Ovary (tissue), 3 donors: ENCODE data around the gene GALP.

Experiments used
- EP300 ChIP-seq: sonication (generic); formaldehyde crosslinking; IDR thresholded peaks from one replicate; pipeline ENCODE4 v1.6.1; 2017; ENCODE audit warnings: antibody characterized with exemption
- TF ChIP-seq, protein P1 (sequence below), 3 donors: fragments of 450-650 bp in 2 of 3; fragments of 200-600 bp in 1 of 3; IDR thresholded peaks; one replicate each; pipeline versions ENCODE4 v1.5.1 to v1.8.0; 2016 to 2022; ENCODE audit warnings: antibody characterized with exemption in 3 of 3, mild to moderate bottlenecking in 1 of 3
- donor health status: DM: no; HTN: no; CAD: no.

DNA sequence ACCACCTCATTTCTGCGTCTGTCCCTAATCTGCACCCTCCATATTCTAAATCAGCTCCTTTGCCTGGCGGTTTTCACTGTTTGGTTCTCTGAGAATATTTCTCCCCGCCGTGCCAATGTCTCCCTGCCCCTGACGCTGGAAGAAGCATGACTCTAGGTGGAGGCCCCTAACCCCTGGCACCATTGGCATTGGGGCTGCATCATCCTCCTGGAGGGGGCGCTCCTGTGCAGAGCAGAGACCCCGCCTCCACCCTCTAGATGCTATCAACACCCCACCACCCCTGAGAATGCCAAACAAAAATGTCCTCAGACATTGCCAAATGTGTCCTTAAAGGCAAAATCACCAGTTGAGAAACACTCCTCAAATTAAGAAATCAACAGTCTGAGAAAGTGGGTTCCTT lies 15.3 kb downstream of the GALP start:
- no peak for TF ChIP-seq EP300
- TF ChIP-seq, protein P1, sequence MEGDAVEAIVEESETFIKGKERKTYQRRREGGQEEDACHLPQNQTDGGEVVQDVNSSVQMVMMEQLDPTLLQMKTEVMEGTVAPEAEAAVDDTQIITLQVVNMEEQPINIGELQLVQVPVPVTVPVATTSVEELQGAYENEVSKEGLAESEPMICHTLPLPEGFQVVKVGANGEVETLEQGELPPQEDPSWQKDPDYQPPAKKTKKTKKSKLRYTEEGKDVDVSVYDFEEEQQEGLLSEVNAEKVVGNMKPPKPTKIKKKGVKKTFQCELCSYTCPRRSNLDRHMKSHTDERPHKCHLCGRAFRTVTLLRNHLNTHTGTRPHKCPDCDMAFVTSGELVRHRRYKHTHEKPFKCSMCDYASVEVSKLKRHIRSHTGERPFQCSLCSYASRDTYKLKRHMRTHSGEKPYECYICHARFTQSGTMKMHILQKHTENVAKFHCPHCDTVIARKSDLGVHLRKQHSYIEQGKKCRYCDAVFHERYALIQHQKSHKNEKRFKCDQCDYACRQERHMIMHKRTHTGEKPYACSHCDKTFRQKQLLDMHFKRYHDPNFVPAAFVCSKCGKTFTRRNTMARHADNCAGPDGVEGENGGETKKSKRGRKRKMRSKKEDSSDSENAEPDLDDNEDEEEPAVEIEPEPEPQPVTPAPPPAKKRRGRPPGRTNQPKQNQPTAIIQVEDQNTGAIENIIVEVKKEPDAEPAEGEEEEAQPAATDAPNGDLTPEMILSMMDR (IDR thresholded peaks at IDR 0.05), result no peak
